Chondrocyte (in vitro differentiated cells): ENCODE results near the gene BBS1. TPM values are rescaled to one million over a fixed set of nuclear protein-coding genes. Genes with fewer than 3 reads are reported as not detected.

Experiments
- DNase-seq: peaks from one replicate; pipeline ENCODE4 v3.0.0; 2021; ENCODE audit warnings: mixed read lengths, low spot score
- H3K27ac Mint-ChIP-seq: one replicate; pipeline ENCODE4 v1.8.0; 2021; ENCODE audit warnings: mild to moderate bottlenecking, moderate library complexity, mixed read lengths; ENCODE audit not compliant: unreplicated experiment
- H3K27me3 Mint-ChIP-seq: 2 replicates; pipeline ENCODE4 v1.8.0; 2021; ENCODE audit warnings: low read depth, mixed read lengths
- H3K36me3 Mint-ChIP-seq: 2 replicates; pipeline ENCODE4 v1.8.0; 2021; ENCODE audit warnings: low read depth, mixed read lengths
- H3K4me1 Mint-ChIP-seq: 2 replicates; pipeline ENCODE4 v1.8.0; 2021; ENCODE audit warnings: low read depth, mild to moderate bottlenecking, mixed read lengths
- H3K4me3 Mint-ChIP-seq: one replicate; pipeline ENCODE4 v1.8.0; 2021; ENCODE audit warnings: mild to moderate bottlenecking, moderate library complexity, mixed read lengths; ENCODE audit not compliant: unreplicated experiment
- H3K9me3 Mint-ChIP-seq: 2 replicates; pipeline ENCODE4 v1.8.0; 2021; ENCODE audit warnings: low read depth, mixed read lengths
- total RNA-seq: library from RNA; stranded (reverse); gene quantifications from 3 replicates; pipeline ENCODE4 v1.2.1, GENCODE V29; 2021
- TF ChIP-seq, protein P1 (sequence below): fragments of 200-600 bp; sonication (generic); IDR thresholded peaks from 2 replicates; pipeline ENCODE4 v1.5.0; 2021; ENCODE audit warnings: antibody characterized with exemption, mild to moderate bottlenecking, moderate library complexity

BBS1 gene
- total RNA-seq, 1 donor from 2014 or later: 20.6 TPM

GRCh38 chr11:66473608-66474515 lies 36.6 kb upstream of the BBS1 start:
- TF ChIP-seq, protein P1, sequence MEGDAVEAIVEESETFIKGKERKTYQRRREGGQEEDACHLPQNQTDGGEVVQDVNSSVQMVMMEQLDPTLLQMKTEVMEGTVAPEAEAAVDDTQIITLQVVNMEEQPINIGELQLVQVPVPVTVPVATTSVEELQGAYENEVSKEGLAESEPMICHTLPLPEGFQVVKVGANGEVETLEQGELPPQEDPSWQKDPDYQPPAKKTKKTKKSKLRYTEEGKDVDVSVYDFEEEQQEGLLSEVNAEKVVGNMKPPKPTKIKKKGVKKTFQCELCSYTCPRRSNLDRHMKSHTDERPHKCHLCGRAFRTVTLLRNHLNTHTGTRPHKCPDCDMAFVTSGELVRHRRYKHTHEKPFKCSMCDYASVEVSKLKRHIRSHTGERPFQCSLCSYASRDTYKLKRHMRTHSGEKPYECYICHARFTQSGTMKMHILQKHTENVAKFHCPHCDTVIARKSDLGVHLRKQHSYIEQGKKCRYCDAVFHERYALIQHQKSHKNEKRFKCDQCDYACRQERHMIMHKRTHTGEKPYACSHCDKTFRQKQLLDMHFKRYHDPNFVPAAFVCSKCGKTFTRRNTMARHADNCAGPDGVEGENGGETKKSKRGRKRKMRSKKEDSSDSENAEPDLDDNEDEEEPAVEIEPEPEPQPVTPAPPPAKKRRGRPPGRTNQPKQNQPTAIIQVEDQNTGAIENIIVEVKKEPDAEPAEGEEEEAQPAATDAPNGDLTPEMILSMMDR: no peak
- Mint-ChIP-seq H3K4me1 (peaks cover 9% of the 10 kb centered on the region), H3K9me3 (no peaks in the 10 kb centered on the region), H3K4me3 (no peak overlapping the region), H3K27me3 (no peaks in the 10 kb centered on the region), H3K27ac (no peak overlapping the region), H3K36me3 (peaks cover 3% of the 10 kb centered on the region)
- DNase-seq: no peak

- Mint-ChIP-seq H3K4me3 (no peak overlapping the region), H3K36me3 (peaks cover 1% of the 10 kb centered on the region), H3K9me3 (no peaks in the 10 kb centered on the region), H3K4me1 (peaks cover 14% of the 10 kb centered on the region), H3K27me3 (no peaks in the 10 kb centered on the region), H3K27ac (no peak overlapping the region)
- TF ChIP-seq, protein P1: no peak
- no peak for DNase-seq
Observed at GRCh38 chr11:66475349-66476172, 34.9 kb upstream of the BBS1 start.

DNA sequence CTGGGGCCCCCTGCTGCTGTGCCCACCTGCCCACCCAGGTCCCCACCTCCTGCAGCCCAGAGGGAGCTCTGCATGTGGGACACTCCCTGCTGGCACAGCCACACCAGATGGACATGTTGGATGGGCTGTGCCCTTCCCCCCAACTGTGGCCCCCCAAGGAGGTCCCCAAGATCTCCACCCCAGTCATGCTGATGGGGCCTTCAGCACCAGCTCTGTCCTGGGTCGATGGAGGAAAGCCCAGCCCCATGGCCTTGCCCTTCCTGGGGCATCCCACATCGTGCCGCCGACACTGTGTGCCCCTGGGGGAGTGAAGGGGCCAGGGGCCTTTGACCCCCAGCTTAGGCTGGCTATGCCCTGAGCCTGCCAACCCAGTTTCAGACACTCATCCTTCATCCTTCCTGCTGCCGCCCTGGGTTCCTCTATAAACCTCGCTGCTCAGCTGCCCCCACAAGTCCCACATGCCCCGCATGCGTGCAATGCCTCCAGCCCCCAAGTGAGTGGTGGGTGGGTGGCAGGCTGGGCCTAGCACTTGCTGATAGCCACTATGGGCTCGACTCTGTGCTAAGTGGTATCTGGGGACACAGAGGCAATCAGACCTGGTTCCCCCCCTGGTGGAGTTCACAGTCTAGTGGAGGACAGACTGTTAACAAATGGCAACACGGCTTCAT lies 34.1 kb upstream of the BBS1 start:
- H3K4me3 Mint-ChIP-seq: no peak overlapping the region
- no peaks in the 10 kb centered on the region for H3K36me3 Mint-ChIP-seq
- no peaks in the 10 kb centered on the region for H3K9me3 Mint-ChIP-seq
- H3K27ac Mint-ChIP-seq: no peak overlapping the region
- peaks cover 18% of the 10 kb centered on the region for H3K4me1 Mint-ChIP-seq
- DNase-seq: no peak
- no peaks in the 10 kb centered on the region for H3K27me3 Mint-ChIP-seq
- TF ChIP-seq, protein P1: no peak

GRCh38 chr11:66476841-66477251 lies 33.6 kb upstream of the BBS1 start:
- Mint-ChIP-seq H3K4me3 (no peak overlapping the region), H3K36me3 (no peaks in the 10 kb centered on the region), H3K4me1 (peaks cover 18% of the 10 kb centered on the region), H3K27me3 (no peaks in the 10 kb centered on the region), H3K9me3 (no peaks in the 10 kb centered on the region), H3K27ac (no peak overlapping the region)
- no peak for DNase-seq
- TF ChIP-seq, protein P1: no peak
